Heart left ventricle (tissue), 13 donors: ENCODE results near the gene GFPT1.

Experiments used
- POLR2A ChIP-seq, 2 donors: fragments of 450-650 bp; IDR thresholded peaks; one replicate each; pipeline ENCODE4 v1.6.1; 2017; ENCODE audit warnings: antibody characterized with exemption in 2 of 2, mild to moderate bottlenecking in 2 of 2, moderate library complexity in 2 of 2
- TF ChIP-seq, protein P1 (sequence below), 12 donors: fragments of 200-600 bp; sonication (generic) in 4 of 12; IDR thresholded peaks; one replicate each; pipeline versions ENCODE4 v1.5.0 to v1.8.0; 2018 to 2022; ENCODE audit warnings: antibody characterized with exemption in 12 of 12, mild to moderate bottlenecking in 5 of 12
- donor health status: ischemic (EF 13 %, LVEDD 7.1; RV severe dilation, severe dysfunction).
- donor health status: DM: no; HTN: yes; CAD: no.
- donor health status: DM: no; HTN: no; CAD: no.
- donor health status: ischemic (EF 25% LVEDD 6.9; RV normal size, moderate dysfunction).
- donor health status: ischemic (EF 25% LVEDD 5.7; RV mildly dilated, moderate dysfunction).
- donor health status: ischemic (EF 35%, LVEDD 5.7; RV mildly dilated, moderate dysfunction).
- donor health status: nonischemic (EF 11% LVEDD 7.7; RV severe dilation, severe dysfunction).
- donor health status: DM: yes; HTN: yes; CAD: no.
- donor health status: PGD.
- donor health status: ischemic (EF 29% LVEDD 5.4; RV normal size, mild dysfunction).
- donor health status: nonischemic (EF 23%, LVEDD 6.1; RV moderate dilation, normal function).

DNA sequence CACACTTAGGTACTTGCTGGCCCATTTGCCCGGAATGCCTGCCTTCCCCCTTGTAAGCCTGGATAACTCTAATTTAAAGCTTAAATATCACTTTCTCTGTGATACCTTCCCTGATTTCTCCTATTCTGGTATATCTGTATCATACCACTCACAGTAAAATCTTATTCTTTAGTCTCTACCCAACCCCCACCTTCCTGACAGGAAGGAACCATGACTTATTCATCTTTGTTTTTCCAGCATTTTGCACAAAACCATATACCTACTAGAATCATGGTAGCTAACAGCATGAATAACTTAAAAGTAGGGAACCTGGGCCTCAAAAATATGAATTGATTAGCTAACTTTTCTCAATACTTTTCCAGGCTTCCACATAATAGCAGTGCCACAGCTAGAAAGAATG lies 111.5 kb downstream of the GFPT1 start:
- TF ChIP-seq, protein P1, sequence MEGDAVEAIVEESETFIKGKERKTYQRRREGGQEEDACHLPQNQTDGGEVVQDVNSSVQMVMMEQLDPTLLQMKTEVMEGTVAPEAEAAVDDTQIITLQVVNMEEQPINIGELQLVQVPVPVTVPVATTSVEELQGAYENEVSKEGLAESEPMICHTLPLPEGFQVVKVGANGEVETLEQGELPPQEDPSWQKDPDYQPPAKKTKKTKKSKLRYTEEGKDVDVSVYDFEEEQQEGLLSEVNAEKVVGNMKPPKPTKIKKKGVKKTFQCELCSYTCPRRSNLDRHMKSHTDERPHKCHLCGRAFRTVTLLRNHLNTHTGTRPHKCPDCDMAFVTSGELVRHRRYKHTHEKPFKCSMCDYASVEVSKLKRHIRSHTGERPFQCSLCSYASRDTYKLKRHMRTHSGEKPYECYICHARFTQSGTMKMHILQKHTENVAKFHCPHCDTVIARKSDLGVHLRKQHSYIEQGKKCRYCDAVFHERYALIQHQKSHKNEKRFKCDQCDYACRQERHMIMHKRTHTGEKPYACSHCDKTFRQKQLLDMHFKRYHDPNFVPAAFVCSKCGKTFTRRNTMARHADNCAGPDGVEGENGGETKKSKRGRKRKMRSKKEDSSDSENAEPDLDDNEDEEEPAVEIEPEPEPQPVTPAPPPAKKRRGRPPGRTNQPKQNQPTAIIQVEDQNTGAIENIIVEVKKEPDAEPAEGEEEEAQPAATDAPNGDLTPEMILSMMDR (IDR thresholded peaks at IDR 0.05) = no peak
- no peak for TF ChIP-seq POLR2A (IDR thresholded peaks at IDR 0.05)
